SU-DHL-6 (cell line): ENCODE data around the gene MYO1H.

Source experiments
- CTCF ChIP-seq: fragments of 200-600 bp; sonication (generic); IDR thresholded peaks from one replicate; pipeline ENCODE4 v1.5.1; 2017; ENCODE audit warnings: antibody characterized with exemption, mild to moderate bottlenecking, low read length, moderate library complexity; ENCODE audit not compliant: insufficient read depth, poor library complexity, severe bottlenecking
- EZH2phosphoT487 ChIP-seq: fragments of 200-600 bp; sonication (generic), shearing (Covaris generic); conservative IDR thresholded peaks from 2 replicates; pipeline ENCODE4 v1.6.1; 2018; ENCODE audit warnings: mild to moderate bottlenecking, antibody characterized with exemption, low read length, moderate library complexity, mixed read lengths

DNA sequence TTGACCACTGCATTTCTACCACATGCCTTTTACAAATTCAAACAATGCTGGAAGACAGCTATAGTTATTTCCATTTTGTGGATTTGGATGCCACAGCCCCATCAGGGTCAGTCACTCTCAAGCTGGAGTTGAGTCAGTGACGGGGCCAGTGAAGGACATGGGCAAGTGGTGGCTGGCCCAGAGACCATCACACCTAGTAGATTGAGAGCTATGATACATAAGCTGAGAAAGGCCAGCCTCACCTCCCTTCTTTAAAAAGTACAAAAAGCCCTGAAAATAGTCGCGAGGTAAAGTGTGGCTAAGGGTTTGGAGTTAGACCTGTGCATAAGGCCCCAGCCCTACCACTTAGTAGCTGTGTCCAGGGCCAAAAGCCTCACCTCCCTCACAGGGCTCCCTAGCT, 125.3 kb downstream of the MYO1H start:
- TF ChIP-seq CTCF (no peak), EZH2phosphoT487 (no peak)
